ENCODE measurements around the gene CAB39. TPM values are rescaled to one million over a fixed set of nuclear protein-coding genes. Genes with fewer than 3 reads are reported as not detected.

CAB39 gene
- total and polyA plus RNA-seq, 11 donors, result 28.6 to 99.2 (median 84.2) TPM

- intact Hi-C loops (cut with DNase I), result no loop called here
- Histone ChIP-seq H3K9me3 (peaks cover 0 to 40% (median 12%) of the 10 kb centered on the region in 12 donors), H3K27me3 (no peaks in the 10 kb centered on the region), H3K4me1 (peaks cover 0 to 39% (median 9%) of the 10 kb centered on the region in 12 donors), H3K36me3 (peaks cover 0 to 47% (median 19%) of the 10 kb centered on the region in 9 donors), H3K4me3 (no peak overlapping the region), H3K27ac (no peak overlapping the region)
- TF ChIP-seq POLR2A (IDR thresholded peaks at IDR 0.05) (no peak), CTCF (IDR thresholded peaks at IDR 0.05) (no peak)
- ATAC-seq (no peak), DNase-seq (no peak)
- WGBS, 4 donors, result 97 to 99% (median 98%) methylated on average over 3 of the region's 3 CpGs
These were observed 76.0 kb downstream of the CAB39 start for GRCh38 chr2:230788554-230789175.

GRCh38 chr2:230790981-230791380 is 78.3 kb downstream of the CAB39 start:
- H3K4me1 ChIP-seq, result peaks cover 0 to 42% (median 21%) of the 10 kb centered on the region in 12 donors
- H3K9me3 ChIP-seq, result peaks cover 0 to 31% (median 12%) of the 10 kb centered on the region in 12 donors
- TF ChIP-seq POLR2A (IDR thresholded peaks at IDR 0.05), result no peak
- intact Hi-C loops (cut with DNase I), result loop anchor here in 1 of 10 donors (10.0 kb wide), 1 partner anchor 156 kb away; no protein-coding TSS in a partner anchor
- WGBS, 4 donors, result 32 to 64% (median 49%) methylated on average over 1 of the region's 1 CpG
- peaks cover 0 to 45% (median 23%) of the 10 kb centered on the region in 9 donors for H3K36me3 ChIP-seq
- no peak overlapping the region for H3K4me3 ChIP-seq
- ATAC-seq (peak in 1 of 4 donors; percentile 63), DNase-seq (peak in 1 of 5 donors; percentile 50)
- no peaks in the 10 kb centered on the region for H3K27me3 ChIP-seq
- H3K27ac ChIP-seq, result peak overlapping the region in 4 of 12 donors; percentile 7 to 39 (median 21)

GRCh38 chr2:230793572-230794359 is 81.1 kb downstream of the CAB39 start:
- Histone ChIP-seq H3K27me3 (no peaks in the 10 kb centered on the region), H3K36me3 (peaks cover 0 to 49% (median 23%) of the 10 kb centered on the region in 9 donors), H3K4me1 (peaks cover 2 to 67% (median 30%) of the 10 kb centered on the region in 12 donors), H3K9me3 (peaks cover 0 to 8% (median 5%) of the 10 kb centered on the region in 12 donors), H3K4me3 (peak overlapping the region in 1 of 12 donors; percentile 6), H3K27ac (peak overlapping the region in 9 of 12 donors; percentile 1 to 87 (median 51))
- 77 to 81% (median 78%) methylated on average over 8 of the region's 8 CpGs for WGBS, 4 donors
- TF ChIP-seq CTCF (IDR thresholded peaks at IDR 0.05), result no peak
- peak in 4 of 5 donors; percentile 55 to 71 (median 60) for DNase-seq
- intact Hi-C loops (cut with DNase I), result loop anchor here in 1 of 10 donors (10.0 kb wide), 1 partner anchor 159 kb away; no protein-coding TSS in a partner anchor
- peak; percentile 50 to 90 (median 82) for ATAC-seq

- intact Hi-C loops (cut with DNase I), result loop anchor here in 1 of 10 donors (10.0 kb wide), 1 partner anchor 160 kb away; no protein-coding TSS in a partner anchor
- ATAC-seq (no peak), DNase-seq (no peak)
- H3K4me1 ChIP-seq, result peaks cover 2 to 71% (median 30%) of the 10 kb centered on the region in 12 donors
- H3K4me3 ChIP-seq, result peak overlapping the region in 1 of 12 donors; percentile 6
- TF ChIP-seq POLR2A (IDR thresholded peaks at IDR 0.05) (no peak), CTCF (IDR thresholded peaks at IDR 0.05) (no peak)
- WGBS, 4 donors, result 82 to 89% (median 88%) methylated on average over 7 of the region's 7 CpGs
- H3K27ac ChIP-seq, result peak overlapping the region in 10 of 12 donors; percentile 3 to 87 (median 44)
- H3K36me3 ChIP-seq, result peaks cover 0 to 51% (median 29%) of the 10 kb centered on the region in 9 donors
- H3K27me3 ChIP-seq, result no peaks in the 10 kb centered on the region
- H3K9me3 ChIP-seq, result peaks cover 0 to 1% (median 0%) of the 10 kb centered on the region in 12 donors
These were observed 81.9 kb downstream of the CAB39 start for GRCh38 chr2:230794497-230794896.
